Breast epithelium (tissue), 4 donors: ENCODE measurements around the gene MUC2. TPM values are rescaled to one million over a fixed set of nuclear protein-coding genes. Genes with fewer than 3 reads are reported as not detected.
A peak's percentile ranks its signal among the peaks of the same experiment; 100 is the strongest.

ENCODE experiments used
- DNase-seq, 2 donors: peaks; one replicate each; pipeline ENCODE4 v3.0.0-alpha.2; 2019; ENCODE audit warnings: low spot score in 2 of 2
- H3K27ac ChIP-seq, 2 donors: fragments of 200-600 bp; sonication (generic) in 1 of 2; one replicate each; pipeline ENCODE4 v1.5.1; 2016 to 2019; ENCODE audit warnings: mild to moderate bottlenecking in 1 of 2
- H3K27me3 ChIP-seq, 2 donors: fragments of 200-600 bp; sonication (generic) in 1 of 2; one replicate each; pipeline versions ENCODE4 v1.5.1 to v1.6.0; 2017 to 2019; ENCODE audit warnings: control low read depth in 1 of 2, mild to moderate bottlenecking in 1 of 2
- H3K36me3 ChIP-seq: fragments of 200-600 bp; one replicate; pipeline ENCODE4 v1.5.1; 2019
- H3K4me1 ChIP-seq, 2 donors: fragments of 200-600 bp; sonication (generic); one replicate each; pipeline ENCODE4 v1.5.1; 2016 to 2019; ENCODE audit warnings: control low read depth in 1 of 2
- H3K4me3 ChIP-seq, 3 donors: fragments of 200-600 bp; sonication (generic); 1 replicate in 2 of 3; 2 replicates in 1 of 3; pipeline ENCODE4 v1.5.1; 2016 to 2019; ENCODE audit warnings: mild to moderate bottlenecking in 3 of 3, moderate library complexity in 2 of 3
- H3K9me3 ChIP-seq, 2 donors: fragments of 200-600 bp; sonication (generic) in 1 of 2; one replicate each; pipeline ENCODE4 v1.5.1; 2016 to 2019; ENCODE audit warnings: control low read depth in 1 of 2
- POLR2A ChIP-seq: fragments of 450-650 bp; IDR thresholded peaks from one replicate; pipeline ENCODE4 v1.6.1; 2016; ENCODE audit warnings: antibody characterized with exemption, mild to moderate bottlenecking, moderate library complexity
- POLR2AphosphoS5 ChIP-seq, 3 donors: sonication (generic); formaldehyde crosslinking; IDR thresholded peaks; one replicate each; pipeline ENCODE4 v1.6.1; 2017; ENCODE audit warnings: antibody characterized with exemption in 3 of 3
- intact Hi-C: fragments of 100-400 bp; cut with DNase I; formaldehyde crosslinking; loops from one replicate; pipeline ENCODE4 v1.15.1; 2023; ENCODE audit warnings: low total_unique reads
- total RNA-seq, 3 donors: library from RNA; depleted of rRNA; stranded (reverse); fragments of >200 nt; gene quantifications; one replicate each; pipeline ENCODE4 v1.1.0, GENCODE V29; 2016
- TF ChIP-seq, protein P1 (sequence below), 3 donors: fragments of 450-650 bp; IDR thresholded peaks; one replicate each; pipeline ENCODE4 v1.5.1; 2016 to 2017; ENCODE audit warnings: antibody characterized with exemption in 3 of 3, mild to moderate bottlenecking in 3 of 3, moderate library complexity in 3 of 3

Gene MUC2
- total RNA-seq, 3 donors from 2014 or later = 0.66 TPM; not detected in 2

DNA sequence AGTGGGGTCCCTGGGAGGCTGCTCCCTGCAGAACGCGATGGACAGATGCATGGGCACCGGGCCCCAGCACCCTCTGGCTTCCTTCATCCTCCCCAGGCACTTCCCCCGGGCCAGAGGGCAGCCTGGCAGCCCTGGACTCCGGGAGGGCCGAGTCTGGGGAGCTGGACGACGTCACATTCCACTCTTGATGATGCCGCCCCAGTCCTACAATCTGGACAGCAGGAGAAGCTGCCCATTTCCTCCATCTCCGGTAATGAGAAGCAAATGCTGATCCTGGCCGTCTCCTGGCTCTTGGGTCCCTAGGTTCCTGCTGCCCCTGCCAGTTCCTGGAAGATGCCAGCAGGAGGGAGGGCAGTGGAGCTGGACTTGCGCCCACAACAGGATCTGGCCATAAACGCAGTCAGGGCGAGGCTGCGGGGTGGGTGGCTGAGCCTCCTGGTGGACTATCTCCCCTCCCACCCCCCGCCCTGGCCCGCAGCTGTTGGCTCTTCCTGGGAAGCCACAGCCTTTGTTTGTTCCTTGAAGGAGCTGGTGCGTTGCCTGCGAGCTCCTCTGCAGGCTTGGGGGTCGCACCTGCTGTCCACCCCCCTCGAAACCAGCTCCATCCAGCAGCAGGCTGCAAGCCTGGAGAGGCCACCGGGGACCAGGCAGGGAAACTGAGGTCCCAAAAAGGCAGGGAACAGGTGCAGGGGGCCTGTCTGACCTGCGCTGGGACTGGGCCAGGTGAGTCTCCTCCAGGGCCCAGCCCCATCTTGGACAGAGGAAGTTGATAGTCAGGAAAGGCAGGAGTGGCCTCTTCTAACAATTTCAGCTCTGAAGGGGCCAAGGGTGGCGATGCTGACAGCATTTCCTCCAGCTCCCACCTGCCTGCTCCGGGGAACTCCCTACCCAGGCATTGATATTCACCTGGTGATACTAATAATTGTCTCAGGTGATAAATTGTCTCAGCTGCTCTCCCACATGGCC is 20.2 kb upstream of the MUC2 start:
- H3K27ac ChIP-seq = no peak overlapping the region
- H3K27me3 ChIP-seq = peaks cover 0 to 13% of the 10 kb centered on the region in 2 donors
- H3K36me3 ChIP-seq = no peaks in the 10 kb centered on the region
- TF ChIP-seq, protein P1, sequence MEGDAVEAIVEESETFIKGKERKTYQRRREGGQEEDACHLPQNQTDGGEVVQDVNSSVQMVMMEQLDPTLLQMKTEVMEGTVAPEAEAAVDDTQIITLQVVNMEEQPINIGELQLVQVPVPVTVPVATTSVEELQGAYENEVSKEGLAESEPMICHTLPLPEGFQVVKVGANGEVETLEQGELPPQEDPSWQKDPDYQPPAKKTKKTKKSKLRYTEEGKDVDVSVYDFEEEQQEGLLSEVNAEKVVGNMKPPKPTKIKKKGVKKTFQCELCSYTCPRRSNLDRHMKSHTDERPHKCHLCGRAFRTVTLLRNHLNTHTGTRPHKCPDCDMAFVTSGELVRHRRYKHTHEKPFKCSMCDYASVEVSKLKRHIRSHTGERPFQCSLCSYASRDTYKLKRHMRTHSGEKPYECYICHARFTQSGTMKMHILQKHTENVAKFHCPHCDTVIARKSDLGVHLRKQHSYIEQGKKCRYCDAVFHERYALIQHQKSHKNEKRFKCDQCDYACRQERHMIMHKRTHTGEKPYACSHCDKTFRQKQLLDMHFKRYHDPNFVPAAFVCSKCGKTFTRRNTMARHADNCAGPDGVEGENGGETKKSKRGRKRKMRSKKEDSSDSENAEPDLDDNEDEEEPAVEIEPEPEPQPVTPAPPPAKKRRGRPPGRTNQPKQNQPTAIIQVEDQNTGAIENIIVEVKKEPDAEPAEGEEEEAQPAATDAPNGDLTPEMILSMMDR (IDR thresholded peaks at IDR 0.05) = no peak
- no peak for TF ChIP-seq POLR2AphosphoS5 (IDR thresholded peaks at IDR 0.05)
- no peak for DNase-seq
- peak overlapping the region in 1 of 3 donors; percentile 31 for H3K4me3 ChIP-seq
- peaks cover 0 to 4% of the 10 kb centered on the region in 2 donors for H3K4me1 ChIP-seq
- intact Hi-C loops = loop anchor here (10.0 kb wide), 1 partner anchor 200 kb away; no protein-coding TSS in a partner anchor
- no peaks in the 10 kb centered on the region for H3K9me3 ChIP-seq

DNA sequence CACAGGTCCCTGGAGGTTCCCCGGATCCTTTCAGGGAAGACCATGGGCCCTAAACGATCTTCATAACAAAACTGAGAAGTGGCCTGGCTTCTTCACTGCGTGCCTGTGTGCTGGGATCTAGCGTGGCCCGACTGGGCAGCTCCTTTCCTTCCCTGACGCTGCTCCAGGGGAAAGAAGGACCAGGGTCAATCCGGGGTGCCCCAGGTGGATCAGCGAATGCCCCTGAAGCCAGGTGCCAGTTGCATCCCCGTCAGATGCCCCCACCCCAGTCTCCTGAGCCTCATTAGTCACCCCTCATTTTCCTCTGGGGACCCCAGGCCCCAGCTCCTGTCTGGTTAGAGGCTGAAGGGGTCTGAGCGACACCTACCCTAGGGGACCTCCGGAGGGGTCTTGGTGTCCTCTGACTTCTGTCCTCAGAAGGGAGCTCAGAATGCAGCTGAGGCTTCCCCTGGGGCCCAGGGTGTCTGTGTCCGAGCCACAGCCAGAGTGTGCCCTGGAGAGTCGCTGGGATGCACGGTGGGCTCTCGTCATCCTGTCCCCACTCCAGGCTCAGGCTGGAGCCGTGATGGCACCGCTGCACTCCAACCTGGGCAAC is 19.5 kb upstream of the MUC2 start:
- Histone ChIP-seq H3K27me3 (peaks cover 0 to 11% of the 10 kb centered on the region in 2 donors), H3K9me3 (no peaks in the 10 kb centered on the region), H3K36me3 (no peaks in the 10 kb centered on the region), H3K4me3 (no peak overlapping the region), H3K4me1 (peaks cover 0 to 4% of the 10 kb centered on the region in 2 donors), H3K27ac (no peak overlapping the region)
- no peak for DNase-seq
- intact Hi-C loops = loop anchor here (10.0 kb wide), 1 partner anchor 200 kb away; no protein-coding TSS in a partner anchor
- no peak for TF ChIP-seq POLR2AphosphoS5 (IDR thresholded peaks at IDR 0.05)
- TF ChIP-seq, protein P1 (IDR thresholded peaks at IDR 0.05) = no peak
- TF ChIP-seq POLR2A = no peak

DNA sequence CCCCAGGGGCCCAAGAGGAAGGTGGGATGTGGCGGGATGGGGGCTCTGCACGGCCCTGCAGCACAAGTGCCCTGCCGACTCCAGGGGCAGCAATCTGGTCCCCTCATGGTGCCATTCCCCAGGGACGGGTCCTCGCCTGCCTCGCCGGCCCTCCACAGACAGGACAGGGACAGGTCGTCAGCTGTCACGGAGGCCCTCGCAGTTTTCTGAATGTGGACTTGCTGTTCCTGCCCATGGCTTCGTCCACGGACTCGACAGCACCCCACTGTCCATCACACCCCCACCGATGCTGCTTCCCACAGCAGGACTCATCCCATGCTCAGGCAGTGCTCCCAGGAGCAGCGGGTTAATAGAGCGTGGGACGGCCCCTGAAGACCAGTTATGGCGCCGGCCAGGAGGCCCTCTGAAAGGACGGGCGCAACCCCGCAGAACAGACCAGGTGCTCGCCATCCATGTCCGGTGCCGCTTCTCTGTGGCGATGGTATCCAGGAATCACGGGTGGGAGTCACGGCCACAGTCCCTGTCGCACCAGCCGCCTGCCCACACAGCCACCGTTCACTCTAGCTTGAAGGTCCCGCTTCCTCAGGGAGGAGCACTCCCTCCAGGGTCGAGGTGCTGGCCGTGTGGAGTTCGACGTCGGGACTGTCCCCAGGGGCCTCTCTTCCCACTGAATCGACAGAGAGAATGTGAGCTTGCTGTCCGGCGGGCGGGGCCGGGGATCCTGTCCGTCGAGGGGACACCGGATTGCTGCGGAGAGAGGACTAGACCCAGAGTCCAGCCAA is 18.5 kb upstream of the MUC2 start:
- peak in 1 of 2 donors; percentile 47 for DNase-seq
- intact Hi-C loops = loop anchor here (10.0 kb wide), 1 partner anchor 201 kb away; no protein-coding TSS in a partner anchor
- TF ChIP-seq POLR2AphosphoS5 (IDR thresholded peaks at IDR 0.05) = no peak
- TF ChIP-seq POLR2A = no peak
- TF ChIP-seq, protein P1 (IDR thresholded peaks at IDR 0.05) = no peak
- no peaks in the 10 kb centered on the region for H3K9me3 ChIP-seq
- no peaks in the 10 kb centered on the region for H3K36me3 ChIP-seq
- no peak overlapping the region for H3K4me3 ChIP-seq
- H3K27ac ChIP-seq = no peak overlapping the region
- peaks cover 0 to 4% of the 10 kb centered on the region in 2 donors for H3K4me1 ChIP-seq
- H3K27me3 ChIP-seq = peaks cover 0 to 11% of the 10 kb centered on the region in 2 donors

DNA sequence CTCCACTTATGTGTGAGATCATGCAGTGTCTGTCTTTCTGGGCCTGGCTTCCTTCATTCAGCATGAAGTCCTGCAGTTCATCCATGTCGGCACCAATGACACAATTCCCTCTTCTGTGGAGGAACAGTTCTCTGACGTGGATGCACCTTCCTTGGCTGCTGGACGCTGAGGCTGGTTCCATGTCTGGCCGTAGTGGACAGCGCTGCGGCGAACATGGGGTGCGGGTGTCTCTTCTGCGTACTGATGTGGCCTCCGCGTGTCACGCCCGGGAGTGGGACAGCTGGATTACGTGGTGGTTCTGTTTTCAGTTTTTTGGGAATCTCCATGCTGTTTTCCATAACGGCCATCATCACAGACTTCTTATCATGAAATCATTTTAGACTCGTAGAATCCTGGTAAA is 16.9 kb upstream of the MUC2 start:
- TF ChIP-seq, protein P1 (IDR thresholded peaks at IDR 0.05) = no peak
- TF ChIP-seq POLR2AphosphoS5 (IDR thresholded peaks at IDR 0.05) = no peak
- peaks cover 0 to 4% of the 10 kb centered on the region in 2 donors for H3K4me1 ChIP-seq
- intact Hi-C loops = loop anchor here (10.0 kb wide), 1 partner anchor 203 kb away; no protein-coding TSS in a partner anchor
- no peaks in the 10 kb centered on the region for H3K36me3 ChIP-seq
- no peak overlapping the region for H3K4me3 ChIP-seq
- peaks cover 0 to 11% of the 10 kb centered on the region in 2 donors for H3K27me3 ChIP-seq
- peaks cover 0 to 10% of the 10 kb centered on the region in 2 donors for H3K9me3 ChIP-seq
- H3K27ac ChIP-seq = no peak overlapping the region
- peak in 1 of 2 donors; percentile 47 for DNase-seq
